Smooth muscle cell of the coronary artery (primary cell): ENCODE data around the gene TMEM17. TPM values are rescaled to one million over a fixed set of nuclear protein-coding genes. Genes with fewer than 3 reads are reported as not detected.

Experiments
- total RNA-seq: library from RNA; depleted of rRNA; stranded (reverse); fragments of >200 nt; gene quantifications from 2 replicates; pipeline ENCODE4 v1.2.3, GENCODE V29; 2014; ENCODE audit warnings: low replicate concordance

The TMEM17 gene, protein sequence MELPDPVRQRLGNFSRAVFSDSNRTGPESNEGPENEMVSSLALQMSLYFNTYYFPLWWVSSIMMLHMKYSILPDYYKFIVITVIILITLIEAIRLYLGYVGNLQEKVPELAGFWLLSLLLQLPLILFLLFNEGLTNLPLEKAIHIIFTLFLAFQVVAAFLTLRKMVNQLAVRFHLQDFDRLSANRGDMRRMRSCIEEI
- 0.70 and 1.4 TPM in 2 replicates for total RNA-seq

DNA sequence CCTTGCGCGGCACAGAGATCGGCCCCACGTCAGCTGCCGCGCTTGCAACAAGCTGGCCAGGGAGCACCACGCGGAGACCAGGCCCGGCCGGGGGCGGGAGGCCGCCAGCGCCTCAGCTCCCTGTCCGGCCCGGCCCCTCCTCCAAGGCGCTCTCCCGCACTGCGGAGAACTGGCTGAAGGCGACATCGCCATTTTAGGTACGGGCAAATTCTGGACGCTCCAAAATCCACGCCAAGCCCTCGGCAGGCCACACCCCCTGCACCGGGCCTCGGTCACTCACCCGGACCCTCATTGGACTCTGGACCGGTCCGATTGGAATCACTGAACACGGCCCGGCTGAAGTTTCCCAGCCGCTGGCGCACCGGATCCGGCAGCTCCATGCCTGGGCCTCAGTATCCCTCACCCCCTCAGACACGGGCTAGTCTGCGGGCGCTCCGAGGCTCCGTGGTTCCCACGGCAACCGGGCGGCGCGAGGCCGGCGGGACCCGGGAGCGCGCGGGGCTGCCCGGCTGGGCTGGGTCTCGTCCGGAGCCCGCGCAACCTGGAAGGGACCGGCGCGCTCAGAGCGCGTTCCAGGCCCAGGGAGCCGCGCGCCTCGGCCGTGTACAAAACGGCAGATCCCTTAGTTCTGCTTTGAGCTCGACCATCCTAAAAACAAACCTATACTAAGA lies at the start of gene TMEM17:
Gene TMEM17 (minus strand): TSS at position 446 of the 671 bp plus-strand sequence. CDS start 66 bp downstream, at position 380.

Other genes with a start within 250 kb of the TMEM17 start
- gene EHBP1, start 199.5 kb upstream of the TMEM17 start, total RNA-seq, result 29.0 and 110 TPM in 2 replicates